PFSK-1 (cell line): ENCODE measurements around the gene FOXJ3.

Source experiments
- FOXP2 ChIP-seq: optimal IDR thresholded peaks from 2 replicates; pipeline ENCODE3; 2011; ENCODE audit warnings: borderline replicate concordance, control low read depth, inconsistent platforms; ENCODE audit not compliant: insufficient read depth; ENCODE audit errors: extremely low read length, extremely low read depth
- POLR2AphosphoS5 ChIP-seq: IDR thresholded peaks from 2 replicates; pipeline ENCODE4 v1.6.1; 2012; ENCODE audit warnings: low read depth, mild to moderate bottlenecking, control low read depth, low read length, moderate library complexity
- REST ChIP-seq, 2 experiments: IDR thresholded peaks; 2 replicates each; pipeline versions ENCODE4 v1.6.1 to v1.8.0; 2011 to 2012; ENCODE audit warnings: low read depth in 2 of 2, low read length in 2 of 2, control low read depth in 1 of 2, inconsistent platforms in 1 of 2, mild to moderate bottlenecking in 1 of 2, moderate library complexity in 1 of 2; ENCODE audit not compliant: insufficient read depth in 1 of 2
- SIN3A ChIP-seq: IDR thresholded peaks from 2 replicates; pipeline ENCODE4 v1.6.1; 2012; ENCODE audit warnings: mild to moderate bottlenecking, low read length, moderate library complexity, borderline replicate concordance; ENCODE audit not compliant: insufficient read depth
- TAF1 ChIP-seq: IDR thresholded peaks from 2 replicates; pipeline ENCODE4 v1.6.1; 2012; ENCODE audit warnings: low read length, control low read depth, borderline replicate concordance; ENCODE audit not compliant: insufficient read depth

FOXJ3 gene

DNA sequence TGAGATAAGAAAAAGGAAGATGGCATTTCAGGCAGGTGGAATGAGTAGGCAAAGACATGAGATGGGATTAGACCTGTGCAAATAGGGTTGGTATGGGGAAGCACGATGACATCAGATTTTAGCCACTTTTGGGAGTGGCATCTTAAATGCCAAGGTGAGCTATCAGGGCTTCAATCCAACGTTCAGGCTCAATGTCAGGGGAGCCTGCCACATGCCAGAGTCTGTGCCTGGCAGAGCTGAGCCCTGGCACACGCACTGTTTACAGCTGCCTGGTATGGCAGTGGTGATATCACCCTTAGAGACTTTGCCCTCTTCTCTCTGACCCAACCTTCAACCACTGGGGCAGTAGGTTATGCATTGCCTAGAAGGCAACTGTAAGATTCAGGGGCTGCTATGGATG lies 182.9 kb downstream of the FOXJ3 start:
- TF ChIP-seq SIN3A (no peak), REST (IDR thresholded peaks at IDR 0.05; ENCODE audit: insufficient read depth in 1 of 2, low read depth in 2 of 2, low read length in 2 of 2) (no peak), FOXP2 (no peak), TAF1 (no peak), POLR2AphosphoS5 (no peak)

GRCh38 chr1:42150651-42151050 lies 184.4 kb downstream of the FOXJ3 start:
- no peak for TF ChIP-seq POLR2AphosphoS5
- no peak for TF ChIP-seq TAF1
- no peak for TF ChIP-seq SIN3A
- no peak for TF ChIP-seq REST (IDR thresholded peaks at IDR 0.05; ENCODE audit: insufficient read depth in 1 of 2, low read depth in 2 of 2, low read length in 2 of 2)
- no peak for TF ChIP-seq FOXP2

GRCh38 chr1:42148166-42148565 lies 186.9 kb downstream of the FOXJ3 start:
- TF ChIP-seq TAF1, result no peak
- TF ChIP-seq POLR2AphosphoS5, result no peak
- TF ChIP-seq FOXP2, result no peak
- no peak for TF ChIP-seq REST (IDR thresholded peaks at IDR 0.05; ENCODE audit: insufficient read depth in 1 of 2, low read depth in 2 of 2, low read length in 2 of 2)
- no peak for TF ChIP-seq SIN3A

- no peak for TF ChIP-seq POLR2AphosphoS5
- no peak for TF ChIP-seq REST (IDR thresholded peaks at IDR 0.05; ENCODE audit: insufficient read depth in 1 of 2, low read depth in 2 of 2, low read length in 2 of 2)
- no peak for TF ChIP-seq TAF1
- TF ChIP-seq SIN3A, result no peak
- TF ChIP-seq FOXP2, result no peak
These were observed 188.3 kb downstream of the FOXJ3 start for GRCh38 chr1:42146626-42147320.
